ENCODE measurements around the gene CPXM2.

CPXM2 gene

DNA sequence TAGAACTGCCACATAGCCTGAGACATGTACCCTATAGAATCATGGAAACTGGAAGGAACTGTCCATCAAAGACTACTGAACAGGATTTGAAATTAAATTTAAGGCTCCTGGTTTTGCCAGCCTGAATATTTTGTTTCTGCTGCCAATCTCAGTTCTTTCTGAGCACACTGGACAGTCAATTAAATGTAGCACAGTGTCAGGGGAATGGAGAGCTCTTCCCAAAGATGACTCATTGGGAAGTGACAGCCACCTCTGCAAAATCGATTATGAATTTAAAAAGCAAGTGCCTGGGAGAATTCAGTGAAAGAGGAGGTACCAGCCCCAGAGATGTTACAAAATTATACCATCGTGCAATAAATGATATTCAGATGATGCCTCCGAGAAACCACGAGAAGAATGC, 47.8 kb downstream of the CPXM2 start:
- no peak for DNase-seq

DNA sequence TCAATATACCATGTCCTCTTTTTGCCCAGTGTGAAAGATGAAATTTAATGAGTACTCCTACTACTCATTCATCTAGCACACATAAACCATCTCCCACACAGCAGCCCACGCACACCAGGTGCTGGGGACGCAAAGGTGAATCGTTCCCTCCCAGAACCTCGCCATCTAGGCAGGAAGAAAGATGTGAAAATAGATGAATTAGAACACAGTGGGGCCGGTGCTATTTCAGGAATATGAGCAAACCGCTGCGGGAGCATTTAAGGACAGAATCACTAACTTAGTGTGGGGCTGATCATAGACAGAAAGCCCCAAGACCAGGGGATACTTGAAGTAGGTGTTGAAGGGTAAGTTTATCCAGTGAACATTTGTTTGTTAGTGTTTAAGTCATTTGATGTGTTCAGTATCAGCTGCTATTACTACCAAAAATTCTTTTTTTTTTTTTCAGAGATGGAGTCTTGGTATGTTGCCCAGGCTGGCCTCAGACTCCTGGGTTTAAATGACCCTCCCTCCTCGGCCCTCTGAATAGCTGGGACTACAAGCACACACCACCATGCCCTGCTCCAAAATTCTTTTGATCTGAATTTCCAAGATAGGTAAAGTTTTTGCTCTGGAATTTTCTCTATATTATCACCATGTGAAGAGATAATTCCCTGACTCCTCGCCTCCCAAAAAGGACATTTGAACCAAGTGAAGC, 48.8 kb downstream of the CPXM2 start:
- no peak for DNase-seq

DNA sequence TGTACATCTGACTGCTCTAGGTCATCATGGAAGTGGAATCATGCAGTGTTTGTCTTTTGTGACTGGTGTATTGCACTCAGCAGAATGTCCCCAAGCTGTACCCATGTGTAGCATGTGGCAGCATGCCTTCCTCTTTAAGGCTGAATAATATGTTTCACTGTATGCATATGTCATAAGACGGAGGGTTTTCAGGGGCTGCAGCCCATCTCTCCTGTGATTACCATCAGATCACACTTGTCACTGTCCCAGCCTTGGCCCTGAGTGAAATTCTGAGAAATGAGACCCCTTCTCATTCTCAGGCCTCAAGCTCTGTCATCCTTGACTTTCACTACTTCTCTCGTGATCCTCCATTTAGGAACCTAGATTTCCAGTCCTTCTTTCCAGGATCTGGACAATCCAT, 50.0 kb downstream of the CPXM2 start:
- no peak for DNase-seq

DNA sequence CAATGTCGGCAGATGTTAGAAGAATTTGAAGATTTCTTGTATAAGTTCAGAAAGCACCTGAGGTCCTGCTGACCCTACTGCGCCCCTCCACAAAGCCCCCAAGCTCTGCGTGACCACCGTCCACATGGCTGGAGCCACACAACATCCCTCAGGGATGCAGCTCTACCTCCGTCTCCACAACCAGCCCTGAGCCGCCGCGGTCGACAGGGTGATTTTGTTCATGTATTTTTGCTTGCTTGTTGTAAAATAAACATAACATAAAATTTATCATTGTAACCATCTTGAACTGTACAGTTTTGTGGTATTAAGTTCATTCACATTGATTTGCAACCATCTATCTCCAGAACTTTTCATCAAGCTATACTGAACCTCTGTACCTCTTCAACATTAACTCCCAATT, 50.5 kb downstream of the CPXM2 start:
- DNase-seq, result no peak

DNA sequence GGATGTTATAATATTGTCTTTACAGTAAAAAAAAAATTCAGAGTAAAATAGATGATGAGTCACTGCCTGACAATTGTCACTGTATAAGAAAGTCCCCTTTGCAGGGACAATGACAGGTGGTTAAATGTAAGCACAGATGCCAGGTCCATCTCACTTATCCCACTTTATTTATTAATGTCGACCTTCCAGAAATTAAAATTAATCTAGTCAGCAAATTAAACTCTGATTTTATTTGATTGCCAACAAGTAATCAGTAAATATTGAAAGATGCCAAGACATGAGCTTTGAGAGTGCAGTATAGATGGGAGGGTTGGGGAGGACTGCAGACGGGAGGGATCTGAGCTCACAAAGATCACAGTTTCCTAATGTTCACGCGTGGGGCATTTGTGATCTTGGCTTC, 50.9 kb downstream of the CPXM2 start:
- no peak for DNase-seq

DNA sequence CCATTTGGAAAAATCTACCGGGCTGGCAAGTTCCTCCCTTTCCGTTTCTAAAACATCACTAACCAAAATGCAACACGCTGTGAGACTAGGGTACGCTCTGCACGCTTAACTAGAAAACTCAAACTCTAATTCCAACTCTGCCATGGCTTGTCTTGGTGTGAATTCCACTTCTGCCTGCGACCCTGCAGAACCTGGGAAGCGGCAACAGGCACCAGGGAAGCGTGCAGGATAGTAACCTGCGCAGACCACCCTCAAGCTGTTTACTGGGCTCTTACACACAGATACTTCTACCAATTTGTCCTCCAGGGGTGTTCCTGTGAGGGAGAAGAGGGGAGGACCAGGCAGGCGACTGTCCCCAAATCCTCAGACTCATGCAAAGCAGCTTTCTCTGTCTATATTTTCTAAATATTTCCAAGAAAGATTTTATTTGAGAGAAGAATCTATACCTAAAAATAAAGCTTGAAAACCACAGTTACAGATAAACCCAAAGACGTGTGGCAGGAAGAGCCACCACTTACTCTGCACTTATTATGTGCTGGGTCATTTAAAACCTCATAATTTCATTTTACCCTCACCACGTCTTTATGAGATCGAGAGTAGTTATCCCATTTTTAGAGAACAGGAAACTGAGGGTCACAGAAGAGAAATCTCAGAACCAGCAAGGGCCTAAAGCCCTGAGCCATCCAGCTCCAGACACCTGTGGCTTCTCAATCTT, 52.9 kb downstream of the CPXM2 start:
- DNase-seq, result no peak

DNA sequence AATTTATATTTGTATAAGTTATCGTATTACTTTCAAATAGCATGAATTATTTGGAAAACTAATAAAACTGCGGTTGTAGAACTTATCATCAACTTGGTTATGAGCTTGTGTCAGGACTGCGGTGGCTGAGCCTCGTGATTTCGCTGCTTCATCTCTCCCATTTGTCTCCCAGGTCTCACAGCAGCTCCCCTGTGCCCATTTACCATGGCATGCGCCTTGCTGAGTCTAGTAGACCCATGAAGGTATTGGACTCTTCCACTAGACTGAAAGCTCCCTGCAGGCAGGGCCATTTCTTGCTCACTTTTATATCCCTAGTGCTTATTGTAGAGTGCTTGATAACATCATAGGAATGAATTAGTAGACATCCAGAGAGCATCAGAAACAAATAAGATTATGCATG, 53.9 kb downstream of the CPXM2 start:
- DNase-seq, result no peak

DNA sequence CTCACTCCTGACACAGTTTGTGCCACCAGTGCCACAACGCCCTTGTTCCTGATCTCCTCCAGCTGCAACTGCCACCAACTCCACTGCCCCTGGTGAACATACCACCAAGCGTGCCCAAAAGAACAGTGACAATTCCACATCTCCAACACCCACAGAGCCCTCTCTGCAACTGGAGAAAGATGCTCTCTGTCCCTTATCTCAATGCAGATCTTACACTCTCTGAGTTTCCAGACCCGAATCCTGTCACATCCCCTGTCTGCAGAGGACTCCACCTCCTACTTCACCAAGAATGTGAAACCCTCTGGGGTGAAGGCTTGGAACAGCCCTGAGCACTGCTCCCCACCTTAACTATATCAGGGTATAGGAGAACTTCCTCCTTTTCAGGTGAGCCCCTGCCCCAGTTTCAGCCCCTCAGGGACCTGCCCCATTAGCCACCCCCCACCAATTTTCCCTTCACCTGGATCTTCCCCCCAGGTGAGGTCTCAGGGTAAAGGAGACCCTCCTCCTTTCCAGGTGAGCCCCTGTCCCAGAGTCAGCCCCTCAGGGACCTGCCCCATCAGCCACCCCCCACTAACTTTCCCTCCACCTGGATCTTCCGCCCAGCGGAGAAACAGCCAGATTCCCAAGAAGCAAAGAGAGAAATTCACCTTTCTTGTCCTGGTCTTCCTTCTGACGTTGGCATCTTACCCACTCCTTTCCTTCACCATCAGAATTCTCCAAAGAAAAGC, 55.0 kb downstream of the CPXM2 start:
- DNase-seq, result no peak

DNA sequence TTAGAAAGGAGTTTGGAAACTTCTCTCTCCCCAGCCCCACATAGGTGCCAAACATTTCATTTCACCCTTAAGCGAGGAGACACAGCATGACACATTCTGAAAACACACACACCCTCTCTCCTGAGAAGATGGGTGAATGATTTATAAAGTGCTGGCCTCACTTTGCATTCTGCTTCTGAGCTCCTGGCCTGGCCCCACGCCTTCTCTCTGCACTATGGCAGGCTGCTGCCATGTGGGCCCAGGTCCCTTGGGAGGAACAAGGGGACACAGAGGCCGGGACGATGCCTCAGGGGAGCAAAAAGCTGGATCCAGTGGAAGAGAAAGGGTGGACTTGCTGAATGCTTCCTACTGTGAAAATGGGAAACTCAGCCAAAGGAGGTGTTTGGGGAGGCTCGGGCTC, 56.0 kb downstream of the CPXM2 start:
- no peak for DNase-seq

DNA sequence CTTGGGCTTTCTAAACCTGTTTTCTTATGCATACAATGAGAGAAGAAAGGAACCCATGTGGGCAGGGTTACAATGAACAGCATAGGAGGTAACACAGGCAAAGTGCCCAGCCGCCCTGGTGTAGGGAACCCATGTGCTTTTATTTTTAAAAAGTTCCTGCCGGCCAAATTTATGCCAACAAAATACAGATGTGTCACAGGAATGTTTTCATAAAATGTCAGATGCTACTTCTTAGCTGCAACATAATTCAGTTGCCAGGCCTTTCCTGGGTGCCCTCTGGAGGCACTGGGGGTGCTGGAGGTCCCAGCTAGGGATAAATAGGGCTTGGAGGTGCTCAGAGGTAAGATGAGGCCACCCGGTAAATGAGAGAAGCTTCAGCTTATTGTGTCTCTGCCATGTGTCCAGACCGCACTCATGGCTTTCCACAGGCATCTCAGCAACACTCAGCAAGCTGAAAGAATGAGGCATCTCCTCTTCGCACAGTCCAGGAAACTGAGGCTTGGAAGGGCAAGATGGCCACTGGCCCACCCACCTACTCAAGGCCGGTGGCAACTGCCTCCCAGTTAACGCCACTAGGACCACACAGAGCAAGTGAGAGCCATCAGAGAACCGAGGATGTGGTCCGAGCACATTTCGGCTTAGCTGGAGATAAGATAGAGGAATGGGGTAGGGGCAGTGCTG, 58.3 kb downstream of the CPXM2 start:
- DNase-seq, result no peak

DNA sequence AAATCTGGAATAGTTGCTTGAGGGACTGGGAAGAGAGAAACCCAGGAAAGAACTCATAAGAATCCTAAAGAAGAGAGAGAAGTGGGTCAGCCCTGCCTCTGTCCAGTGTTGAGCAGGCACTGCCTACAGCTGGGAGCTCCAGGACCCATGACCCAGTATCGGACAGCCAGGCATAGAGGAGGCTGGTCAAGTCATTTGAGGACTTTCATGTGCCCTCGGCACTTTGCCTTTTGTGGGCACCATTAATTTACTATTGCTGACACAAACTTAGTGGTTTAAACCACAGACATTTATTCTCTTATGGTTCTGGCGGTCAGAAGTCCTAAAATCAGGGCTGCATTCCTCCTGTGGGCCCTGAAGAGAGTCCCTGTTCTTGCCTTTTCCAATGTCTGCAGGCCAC, 60.3 kb downstream of the CPXM2 start:
- no peak for DNase-seq

DNA sequence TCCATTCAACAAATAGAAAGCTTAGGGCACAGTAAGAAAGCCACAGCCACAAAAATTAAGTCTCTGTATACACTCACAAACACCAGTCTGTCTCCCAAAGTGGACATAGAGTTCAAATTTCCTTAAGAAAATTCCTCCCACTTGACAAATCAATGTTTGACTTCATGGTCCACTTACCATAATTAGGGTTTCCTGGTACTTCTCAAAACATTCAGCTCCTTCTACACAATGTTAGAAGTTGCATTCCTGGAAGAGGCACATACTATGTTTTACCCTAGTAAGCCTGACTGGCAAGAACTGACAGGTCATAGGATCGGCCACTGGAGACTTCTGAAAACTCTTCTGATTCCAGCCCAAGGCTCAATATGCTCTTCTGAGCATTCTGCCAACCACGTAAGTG, 70.5 kb downstream of the CPXM2 start:
- DNase-seq, result no peak

DNA sequence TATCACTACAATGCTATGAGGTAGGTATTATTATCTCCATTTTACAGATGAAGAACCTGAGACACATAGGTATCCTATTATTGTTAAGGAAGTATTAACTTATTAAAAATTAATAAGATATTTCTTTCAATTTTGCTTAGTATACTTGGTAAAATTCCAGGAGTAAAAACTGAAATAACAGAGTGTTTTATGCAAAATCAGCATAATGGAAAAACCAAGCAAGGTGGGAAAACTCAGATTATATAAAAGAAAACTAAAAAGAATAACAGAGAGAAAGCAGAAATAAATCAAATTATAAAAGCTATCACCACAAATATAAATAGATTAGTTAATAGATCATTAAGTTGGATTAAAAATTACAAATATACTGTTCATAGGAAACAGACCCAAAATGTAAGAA, 82.0 kb downstream of the CPXM2 start:
- DNase-seq, result no peak

DNA sequence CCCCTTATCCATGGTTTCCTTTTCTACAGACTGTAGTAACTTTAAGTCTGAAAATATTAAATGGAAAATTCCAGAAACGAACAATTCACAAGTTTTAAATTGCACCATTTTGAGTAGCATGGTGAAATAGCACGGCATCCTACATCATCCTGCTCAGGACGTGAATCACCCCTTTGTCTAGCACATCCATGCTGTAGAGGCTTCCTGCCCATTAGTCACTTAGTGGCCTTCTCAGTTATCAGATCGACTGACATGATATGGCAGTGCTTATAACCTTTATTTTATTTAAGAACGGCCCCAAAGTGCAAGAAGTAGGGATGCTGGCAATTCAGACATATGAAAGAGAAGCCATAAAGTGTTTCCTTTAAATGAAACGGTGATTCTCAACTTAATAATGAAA, 82.7 kb downstream of the CPXM2 start:
- no peak for DNase-seq

DNA sequence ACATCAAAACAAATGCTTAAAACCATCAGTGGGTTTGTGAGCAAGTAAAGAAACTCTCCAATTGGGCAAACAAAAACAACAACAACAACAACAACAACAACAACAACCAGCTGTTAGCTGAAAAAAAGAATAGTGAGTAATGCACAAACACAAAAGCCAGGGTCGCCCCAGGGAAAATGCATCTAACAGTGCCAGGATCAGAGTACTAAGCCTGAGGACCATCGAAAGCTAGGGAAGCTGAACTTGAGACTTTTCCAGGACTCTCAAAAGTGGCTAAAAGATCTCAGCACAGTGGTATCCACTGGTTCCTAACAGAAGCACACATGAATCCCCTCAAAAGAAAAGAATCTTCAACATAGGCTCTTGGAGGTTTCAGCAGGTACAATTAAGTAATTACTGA, 83.3 kb downstream of the CPXM2 start:
- DNase-seq, result no peak

DNA sequence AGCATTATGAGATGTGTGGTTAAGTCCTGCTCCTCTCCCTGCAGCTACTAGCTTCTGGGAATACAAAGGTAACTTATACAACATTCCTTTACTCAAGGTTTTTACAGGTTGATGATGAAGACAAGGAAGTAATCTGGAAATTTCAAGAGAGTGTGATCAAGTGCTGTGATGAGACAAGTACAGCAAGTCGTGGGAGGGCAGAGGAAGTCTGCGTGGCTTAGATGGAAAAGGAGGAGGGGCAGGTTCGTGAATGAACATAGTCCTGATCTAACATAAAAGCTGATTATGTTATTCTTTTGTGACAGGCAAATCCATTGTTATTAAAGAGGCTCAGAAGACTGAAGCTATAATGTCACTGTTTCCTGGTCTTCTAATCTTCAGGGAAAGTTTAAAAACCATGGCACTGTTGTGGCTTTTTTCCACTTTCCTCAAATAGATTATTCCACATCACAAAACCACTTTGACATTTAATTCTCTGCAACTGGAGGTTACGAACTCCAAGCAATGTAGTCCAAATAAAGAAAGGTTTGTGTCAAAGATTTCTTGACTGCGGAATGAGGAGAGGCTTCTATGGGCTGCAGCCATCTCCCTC, 84.1 kb downstream of the CPXM2 start:
- DNase-seq, result no peak

DNA sequence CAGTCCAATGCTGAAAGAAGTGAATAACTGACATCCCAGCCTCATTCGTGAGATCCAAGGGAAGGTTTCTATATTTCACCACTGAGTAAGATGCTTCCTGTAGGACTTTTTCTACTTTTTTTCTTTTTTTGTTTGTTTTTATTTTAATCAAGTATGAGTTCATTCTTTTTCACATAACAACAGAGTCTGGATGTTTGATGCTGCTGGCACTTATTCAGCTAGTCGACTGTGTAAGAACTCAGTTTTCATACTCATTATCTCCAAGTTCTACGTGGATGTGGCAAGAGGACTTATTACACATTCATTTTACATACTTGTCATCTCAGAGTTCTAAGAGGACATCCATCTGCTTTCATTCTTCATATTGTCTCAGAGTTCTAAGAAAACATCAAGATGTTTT, 86.9 kb downstream of the CPXM2 start:
- no peak for DNase-seq

DNA sequence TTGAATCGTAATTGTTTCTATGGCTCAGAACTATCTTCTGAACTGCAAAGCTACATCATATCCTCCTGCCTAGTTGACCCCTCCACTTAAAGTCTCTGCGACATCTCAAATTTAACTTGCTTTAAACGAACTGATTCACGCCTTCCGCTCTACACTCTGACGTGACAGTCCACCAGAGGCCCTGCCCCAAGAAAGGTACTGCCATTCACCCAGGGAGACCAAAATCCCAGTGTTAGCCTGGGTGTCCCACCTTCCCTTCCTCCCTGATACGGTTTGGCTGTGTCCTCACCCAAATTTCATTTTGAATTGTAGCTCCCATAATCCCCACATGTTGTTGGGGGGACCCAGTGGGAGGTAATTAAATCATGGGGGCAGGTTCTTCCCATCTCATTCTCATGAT, 90.8 kb downstream of the CPXM2 start:
- DNase-seq, result no peak

DNA sequence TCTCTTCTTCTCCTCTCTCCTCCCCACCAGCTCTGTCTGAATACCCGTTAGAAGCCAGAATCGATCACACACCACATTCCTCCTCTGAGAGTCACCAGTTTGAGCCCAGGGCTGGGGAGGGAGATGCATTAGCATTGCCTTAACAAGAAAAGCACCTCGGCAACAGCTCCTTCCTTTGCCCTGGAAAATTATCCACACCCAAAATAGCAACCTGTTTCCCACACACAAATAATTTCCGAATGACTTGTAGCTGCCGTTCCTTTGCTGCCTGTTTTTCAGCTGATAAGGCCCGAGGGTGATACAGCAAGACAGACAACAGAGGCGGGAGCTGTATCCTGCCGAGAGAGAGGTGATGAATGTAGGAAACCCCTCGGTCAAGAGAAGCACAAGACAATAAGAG, 91.3 kb downstream of the CPXM2 start:
- no peak for DNase-seq

DNA sequence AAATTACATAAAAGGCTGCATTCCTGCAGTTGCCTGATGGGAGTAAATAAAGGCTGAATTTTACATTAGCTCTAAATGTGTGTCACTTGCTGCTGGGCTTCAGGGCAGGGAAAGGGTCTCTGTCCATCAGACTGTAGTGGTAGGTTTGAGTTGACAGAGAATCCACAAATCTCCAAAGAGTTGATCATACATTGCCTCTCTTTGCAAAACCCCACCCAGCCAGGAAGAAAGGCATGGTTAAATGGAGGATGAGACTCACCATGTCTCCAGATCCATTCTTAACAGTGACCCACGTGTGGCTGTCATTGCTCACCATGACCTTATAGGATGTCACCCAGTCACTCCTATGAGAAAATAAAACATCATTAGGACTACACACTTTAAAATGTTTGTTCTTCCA, 92.8 kb downstream of the CPXM2 start:
- no peak for DNase-seq

DNA sequence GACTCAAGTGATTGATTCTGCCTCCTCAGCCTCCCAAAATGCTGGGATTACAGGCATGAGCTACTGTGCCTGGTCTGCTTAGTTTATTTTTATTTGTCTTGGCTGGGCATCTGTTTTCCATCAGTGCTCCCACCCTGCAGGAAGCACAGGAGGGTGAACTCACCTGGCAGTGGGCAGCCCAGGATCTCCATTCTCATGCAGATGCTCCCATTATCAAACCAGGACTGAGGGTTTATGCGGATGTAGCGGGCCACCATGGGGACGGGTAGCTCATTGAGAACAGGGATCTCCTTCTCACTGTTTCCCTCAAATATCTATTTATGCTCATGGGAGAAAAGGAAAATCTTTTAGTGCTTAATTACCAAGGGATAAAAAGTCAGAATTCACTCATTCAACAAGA, 93.8 kb downstream of the CPXM2 start:
- DNase-seq, result no peak

DNA sequence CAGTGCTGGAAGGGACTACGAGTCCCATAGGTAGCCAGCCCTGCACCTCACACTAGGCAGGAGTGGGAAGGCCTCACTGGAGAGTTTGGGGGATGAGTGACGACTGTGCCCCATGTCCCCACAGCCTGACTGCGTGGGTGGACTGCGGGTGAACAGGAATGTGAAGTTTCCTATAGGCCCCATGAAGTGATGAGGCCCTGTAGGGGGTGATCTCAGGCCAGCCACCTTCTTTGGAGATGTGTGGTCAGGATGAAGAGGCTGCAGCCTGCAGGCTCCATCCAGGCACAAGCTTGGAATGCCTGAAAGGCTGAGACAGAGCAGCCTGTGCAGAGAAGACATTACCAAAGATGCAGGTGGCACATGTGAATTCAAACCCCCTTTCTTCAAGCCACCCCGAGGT, 94.9 kb downstream of the CPXM2 start:
- DNase-seq, result no peak

DNA sequence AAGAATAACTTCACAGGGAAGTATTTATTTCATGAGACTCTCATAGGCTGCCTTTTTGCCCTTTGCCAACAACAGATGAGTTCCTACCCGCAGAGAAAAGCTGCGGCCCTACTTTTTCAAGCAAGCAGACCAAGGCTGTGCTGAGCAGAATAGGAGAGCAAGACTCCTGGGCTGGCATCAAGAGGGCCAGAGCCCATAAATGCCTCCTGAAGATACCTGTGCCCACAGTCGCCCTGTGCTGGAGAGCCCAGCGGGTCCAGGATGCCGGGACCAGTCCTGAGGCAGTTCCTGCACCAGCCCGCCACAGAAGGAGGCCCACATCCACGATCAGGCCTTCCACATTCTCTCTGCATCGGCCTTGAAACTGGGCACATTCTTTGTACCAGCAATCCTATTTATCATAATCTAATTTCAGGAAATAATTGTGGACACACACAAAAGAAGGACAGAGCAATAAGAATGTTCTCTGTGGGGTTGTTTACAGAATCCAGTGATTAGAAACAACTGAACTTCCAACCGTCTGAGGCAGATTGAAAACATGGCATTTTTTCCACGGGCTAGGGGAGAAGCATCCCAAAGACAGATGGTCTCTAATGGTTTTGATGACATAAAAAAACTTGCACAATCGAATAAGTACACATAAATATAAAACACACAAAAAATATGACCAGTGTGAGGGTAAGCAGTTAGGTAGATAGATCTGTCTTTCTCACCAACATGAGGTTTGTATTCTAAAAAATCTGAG, 95.6 kb downstream of the CPXM2 start:
- no peak for DNase-seq

Measured in stimulated activated CD4-positive, alpha-beta T cell treated with anti-CD3 and anti-CD28 coated beads, Interleukin-12 subunit alpha, Interleukin-12 subunit beta, amount 100 ng/mL, for 4 hours (primary cell).